GM23248 (cell line): ENCODE results near the gene THBS1. TPM values are rescaled to one million over a fixed set of nuclear protein-coding genes. Genes with fewer than 3 reads are reported as not detected.

Source experiments
- DNase-seq: peaks from one replicate; pipeline ENCODE4 v3.0.0-alpha.2; 2015
- H2AFZ ChIP-seq: fragments of 200-600 bp; sonication (generic); 2 replicates; pipeline ENCODE4 v1.6.1; 2016; ENCODE audit warnings: antibody characterized with exemption
- H3F3A ChIP-seq: fragments of 200-600 bp; sonication (generic); 2 replicates; pipeline ENCODE4 v1.6.1; 2016; ENCODE audit warnings: mild to moderate bottlenecking, antibody characterized with exemption, mixed run types; ENCODE audit not compliant: insufficient read depth
- H3K27ac ChIP-seq: fragments of 200-600 bp; sonication (generic); 2 replicates; pipeline ENCODE4 v1.5.1; 2016; ENCODE audit warnings: mild to moderate bottlenecking
- H3K27me3 ChIP-seq: fragments of 200-600 bp; sonication (generic); replicated peaks from 2 replicates; pipeline ENCODE4 v1.6.1; 2016; ENCODE audit warnings: mild to moderate bottlenecking; ENCODE audit not compliant: insufficient read depth
- H3K36me3 ChIP-seq: fragments of 200-600 bp; sonication (generic); 2 replicates; pipeline ENCODE4 v1.6.1; 2016; ENCODE audit warnings: low read depth, mild to moderate bottlenecking
- H3K4me1 ChIP-seq: fragments of 200-600 bp; sonication (generic); 2 replicates; pipeline ENCODE4 v1.6.1; 2016; ENCODE audit warnings: mild to moderate bottlenecking; ENCODE audit not compliant: insufficient read depth
- H3K4me2 ChIP-seq: fragments of 200-600 bp; sonication (generic); one replicate; pipeline ENCODE4 v1.6.1; 2016; ENCODE audit warnings: mild to moderate bottlenecking; ENCODE audit not compliant: unreplicated experiment
- H3K4me3 ChIP-seq: fragments of 200-600 bp; sonication (generic); 2 replicates; pipeline ENCODE4 v1.5.1; 2016; ENCODE audit warnings: mild to moderate bottlenecking
- H3K79me2 ChIP-seq: fragments of 200-600 bp; sonication (generic); 2 replicates; pipeline ENCODE4 v1.6.1; 2016; ENCODE audit warnings: mild to moderate bottlenecking; ENCODE audit not compliant: insufficient read depth
- H3K9ac ChIP-seq: fragments of 200-600 bp; sonication (generic); 2 replicates; pipeline ENCODE4 v1.6.1; 2016; ENCODE audit warnings: mild to moderate bottlenecking
- H3K9me2 ChIP-seq: fragments of 200-600 bp; sonication (generic); 2 replicates; pipeline ENCODE4 v1.6.1; 2016; ENCODE audit warnings: mixed run types, mild to moderate bottlenecking, moderate library complexity; ENCODE audit not compliant: insufficient read depth
- H3K9me3 ChIP-seq: fragments of 200-600 bp; sonication (generic); one replicate; pipeline ENCODE4 v1.6.1; 2017; ENCODE audit warnings: low read depth
- H4K20me1 ChIP-seq: fragments of 200-600 bp; sonication (generic); 2 replicates; pipeline ENCODE4 v1.6.0; 2016; ENCODE audit not compliant: insufficient read depth
- EZH2 ChIP-seq: fragments of 200-600 bp; sonication (generic); IDR thresholded peaks from 2 replicates; pipeline ENCODE4 v1.6.1; 2018; ENCODE audit warnings: antibody characterized with exemption, mild to moderate bottlenecking; ENCODE audit not compliant: insufficient read depth, poor library complexity, severe bottlenecking
- EZH2phosphoT487 ChIP-seq: fragments of 200-600 bp; sonication (generic); IDR thresholded peaks from 2 replicates; pipeline ENCODE4 v1.6.1; 2018; ENCODE audit warnings: antibody characterized with exemption, moderate library complexity, mild to moderate bottlenecking, low read depth; ENCODE audit not compliant: insufficient read depth
- WGBS, 2 experiments: methylation state at CpG; one replicate each; pipeline ENCODE4 v1.1.6; 2015 to 2017; ENCODE audit warnings: low lambda C conversion rate in 2 of 2, low coverage in 1 of 2; ENCODE audit errors: missing lambda C conversion rate in 2 of 2; 5-methylcytosine and 5-hydroxymethylcytosine counted together
- in situ Hi-C: fragments of 300-500 bp; cut with MboI; formaldehyde crosslinking; loops from 2 replicates; pipeline ENCODE4 v1.15.0; 2020
- polyA plus RNA-seq: library from polyadenylated mRNA; unstranded; fragments of >200 nt; fragmentation: Nextera tagmentation; extraction: Ambion mirVana; gene quantifications from 2 replicates; pipeline ENCODE4 v1.2.1, GENCODE V29; 2016
- total RNA-seq: library from RNA; depleted of rRNA; stranded (reverse); fragments of >200 nt; shearing (Covaris generic); gene quantifications from 2 replicates; pipeline ENCODE4 v1.2.3, GENCODE V29; 2014

THBS1 gene
- total and polyA plus RNA-seq, 2 experiments from 2014 or later = 2,858 to 7,697 TPM

DNA sequence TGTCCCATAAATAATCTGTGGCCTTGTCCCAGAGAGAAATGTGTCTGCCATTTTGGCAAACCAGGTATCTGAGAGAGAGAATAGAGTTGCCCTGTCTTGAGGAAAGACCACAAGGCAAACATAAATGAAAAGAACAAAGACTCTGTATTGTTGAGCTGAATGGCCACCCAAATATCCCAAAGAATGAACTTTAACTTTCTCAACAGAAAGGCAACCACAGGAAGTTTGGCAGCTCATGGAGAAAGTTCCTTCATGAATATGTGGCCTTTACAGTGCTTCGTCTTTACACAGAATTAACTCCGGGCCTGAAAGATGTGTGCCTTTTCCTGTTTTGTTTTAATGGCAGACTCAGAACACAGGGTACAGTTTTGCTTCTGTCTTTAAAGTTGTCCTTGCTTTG, 41.4 kb upstream of the THBS1 start:
- Histone ChIP-seq H3K9ac (no peak overlapping the region), H3K4me3 (no peak overlapping the region), H3K4me1 (no peaks in the 10 kb centered on the region), H3K27me3 (no peaks in the 10 kb centered on the region), H3K27ac (no peak overlapping the region), H2AFZ (0 out of 2 replicates have a peak overlapping the region, but pooled peaks have one; percentile 31), H3F3A (no peaks in the 10 kb centered on the region), H3K79me2 (no peaks in the 10 kb centered on the region), H3K9me2 (no peaks in the 10 kb centered on the region), H4K20me1 (no peaks in the 10 kb centered on the region), H3K4me2 (no peak overlapping the region), H3K9me3 (no peaks in the 10 kb centered on the region), H3K36me3 (no peaks in the 10 kb centered on the region)
- peak; percentile 4 for DNase-seq
- TF ChIP-seq EZH2 (no peak), EZH2phosphoT487 (no peak)
- WGBS, 2 experiments = 60% methylated on average over 2 of the region's 2 CpGs
- in situ Hi-C loops = no loop called here

- Histone ChIP-seq H4K20me1 (no peaks in the 10 kb centered on the region), H3K4me2 (no peak overlapping the region), H2AFZ (no peak overlapping the region), H3K9me3 (no peaks in the 10 kb centered on the region), H3K9ac (no peak overlapping the region), H3K79me2 (no peaks in the 10 kb centered on the region), H3K9me2 (no peaks in the 10 kb centered on the region), H3K27me3 (no peaks in the 10 kb centered on the region), H3K27ac (no peak overlapping the region), H3K36me3 (no peaks in the 10 kb centered on the region), H3K4me3 (no peak overlapping the region), H3F3A (no peaks in the 10 kb centered on the region), H3K4me1 (no peaks in the 10 kb centered on the region)
- TF ChIP-seq EZH2 = no peak
- no peak for TF ChIP-seq EZH2phosphoT487
- in situ Hi-C loops = no loop called here
- DNase-seq = no peak
- WGBS, 2 experiments = 70 to 79% methylated on average over 3 of the region's 3 CpGs
These were observed 40.8 kb upstream of the THBS1 start for GRCh38 chr15:39539973-39540558.

- H3K27ac ChIP-seq = no peak overlapping the region
- 88 to 89% methylated on average over 4 of the region's 4 CpGs for WGBS, 2 experiments
- DNase-seq = no peak
- H3K36me3 ChIP-seq = no peaks in the 10 kb centered on the region
- H3K9ac ChIP-seq = no peak overlapping the region
- no peaks in the 10 kb centered on the region for H3K9me2 ChIP-seq
- no peak overlapping the region for H3K4me2 ChIP-seq
- H3K9me3 ChIP-seq = no peaks in the 10 kb centered on the region
- no peaks in the 10 kb centered on the region for H4K20me1 ChIP-seq
- H3K4me3 ChIP-seq = no peak overlapping the region
- H3K27me3 ChIP-seq = no peaks in the 10 kb centered on the region
- H3K4me1 ChIP-seq = no peaks in the 10 kb centered on the region
- H3K79me2 ChIP-seq = no peaks in the 10 kb centered on the region
- H2AFZ ChIP-seq = no peak overlapping the region
- no peak for TF ChIP-seq EZH2phosphoT487
- TF ChIP-seq EZH2 = no peak
- H3F3A ChIP-seq = no peaks in the 10 kb centered on the region
- in situ Hi-C loops = no loop called here
These were observed 38.4 kb upstream of the THBS1 start for GRCh38 chr15:39542385-39543065.

DNA sequence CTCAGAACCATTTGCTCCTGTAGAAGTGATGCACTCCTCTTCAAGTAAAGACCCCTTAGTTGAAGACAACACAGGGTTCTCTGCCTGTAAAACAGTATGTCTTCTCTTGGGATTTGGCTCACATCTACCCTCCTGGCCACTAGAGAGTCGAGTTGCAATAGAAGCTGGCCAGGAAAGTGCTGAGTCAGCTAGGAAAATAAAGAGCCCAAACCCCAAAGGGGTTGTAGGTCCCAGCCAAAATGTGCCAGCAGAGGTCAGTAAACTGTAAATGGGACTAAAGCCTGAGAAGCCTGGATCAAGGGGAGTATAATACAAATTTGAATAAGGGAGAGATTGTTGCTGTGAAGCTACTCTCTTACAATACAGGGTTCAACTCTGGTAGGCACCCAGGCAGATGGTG, 37.2 kb upstream of the THBS1 start:
- H3K4me2 ChIP-seq = no peak overlapping the region
- no peaks in the 10 kb centered on the region for H3K9me3 ChIP-seq
- no peaks in the 10 kb centered on the region for H3K27me3 ChIP-seq
- no peak overlapping the region for H3K27ac ChIP-seq
- H3K4me3 ChIP-seq = no peak overlapping the region
- H3K9me2 ChIP-seq = no peaks in the 10 kb centered on the region
- DNase-seq = no peak
- no peak for TF ChIP-seq EZH2phosphoT487
- TF ChIP-seq EZH2 = no peak
- H3K36me3 ChIP-seq = no peaks in the 10 kb centered on the region
- H2AFZ ChIP-seq = no peak overlapping the region
- H4K20me1 ChIP-seq = no peaks in the 10 kb centered on the region
- in situ Hi-C loops = no loop called here
- H3K79me2 ChIP-seq = no peaks in the 10 kb centered on the region
- 0 to 11% methylated on average over 1 of the region's 1 CpG for WGBS, 2 experiments
- H3F3A ChIP-seq = no peaks in the 10 kb centered on the region
- no peaks in the 10 kb centered on the region for H3K4me1 ChIP-seq
- H3K9ac ChIP-seq = no peak overlapping the region
